IPS-11a (cell line): ENCODE measurements around the gene HTR1B.
A peak's percentile ranks its signal among the peaks of the same experiment; 100 is the strongest.

Source experiments
- H3K4me3 ChIP-seq: one replicate; pipeline ENCODE4 v1.5.1; 2013; ENCODE audit warnings: low read depth, low read length, control low read depth

The HTR1B gene

GRCh38 chr6:77463308-77463860 lies at the start of gene HTR1B:
HTR1B (minus strand) TSS chr6:77463491; CDS start chr6:77463403, 88 bp downstream.
- peak within 1 kb of the TSS; percentile 78 for H3K4me3 ChIP-seq

GRCh38 chr6:77512554-77512953 lies 49.3 kb upstream of the HTR1B start:
- no peak overlapping the region for H3K4me3 ChIP-seq

GRCh38 chr6:77511860-77512259 lies 48.6 kb upstream of the HTR1B start:
- no peak overlapping the region for H3K4me3 ChIP-seq

GRCh38 chr6:77502981-77503380 lies 39.7 kb upstream of the HTR1B start:
- H3K4me3 ChIP-seq, result no peak overlapping the region

- H3K4me3 ChIP-seq, result no peak overlapping the region
Observed at GRCh38 chr6:77492530-77492929, 29.2 kb upstream of the HTR1B start.

DNA sequence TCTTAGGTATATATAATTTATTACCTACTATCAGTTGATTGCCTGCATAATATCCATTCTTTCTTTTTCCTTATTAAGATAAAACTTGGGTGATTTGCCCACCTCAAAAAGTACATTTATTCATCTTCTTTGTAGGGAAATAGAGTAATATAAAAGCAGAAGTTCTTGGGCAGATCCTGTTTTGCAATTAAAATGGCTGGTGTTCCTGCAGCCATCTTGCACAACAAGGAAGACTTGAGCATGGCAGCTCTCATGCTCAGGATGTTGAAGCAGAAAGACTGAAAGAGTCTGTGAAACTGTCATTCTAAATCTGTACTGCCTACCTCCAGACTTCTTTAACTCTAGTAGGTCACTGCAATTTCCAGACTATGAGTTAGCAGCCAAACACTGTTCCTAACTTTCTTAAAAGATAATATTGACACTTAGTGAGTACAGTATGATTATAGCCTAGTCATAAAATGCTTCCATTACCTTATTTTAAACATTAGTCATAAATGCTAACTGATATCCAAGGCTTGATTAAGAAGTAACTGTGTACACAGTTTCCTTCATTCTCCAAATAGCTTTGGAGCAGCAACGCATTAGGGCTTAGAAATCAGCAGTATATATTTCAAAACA lies 24.6 kb upstream of the HTR1B start:
- H3K4me3 ChIP-seq, result no peak overlapping the region

- H3K4me3 ChIP-seq, result no peak overlapping the region
Observed at GRCh38 chr6:77482981-77483380, 19.7 kb upstream of the HTR1B start.

DNA sequence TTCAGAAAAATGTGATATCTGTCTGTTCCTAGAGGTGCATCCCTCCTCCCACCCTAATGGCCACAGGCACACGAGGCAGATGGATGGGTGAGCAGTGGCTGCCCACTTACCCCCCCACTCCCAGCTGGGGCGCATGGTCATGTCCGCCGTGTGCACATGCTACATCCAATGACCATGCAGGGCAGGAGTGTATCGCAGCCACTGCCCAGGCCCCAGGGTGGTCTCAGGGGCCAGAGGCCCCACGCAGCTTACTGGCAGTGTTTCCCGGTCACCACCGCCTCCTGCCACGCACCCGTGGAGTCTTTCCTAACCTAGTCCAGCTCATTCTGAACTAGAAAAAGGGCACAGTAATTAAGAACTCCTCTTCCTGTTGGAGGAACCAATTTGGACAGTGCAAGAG lies 11.7 kb upstream of the HTR1B start:
- H3K4me3 ChIP-seq, result no peak overlapping the region

- no peak overlapping the region for H3K4me3 ChIP-seq
Observed at GRCh38 chr6:77474286-77474956, 11.1 kb upstream of the HTR1B start.

- H3K4me3 ChIP-seq, result no peak overlapping the region
Observed at GRCh38 chr6:77470983-77471382, 7.7 kb upstream of the HTR1B start.

DNA sequence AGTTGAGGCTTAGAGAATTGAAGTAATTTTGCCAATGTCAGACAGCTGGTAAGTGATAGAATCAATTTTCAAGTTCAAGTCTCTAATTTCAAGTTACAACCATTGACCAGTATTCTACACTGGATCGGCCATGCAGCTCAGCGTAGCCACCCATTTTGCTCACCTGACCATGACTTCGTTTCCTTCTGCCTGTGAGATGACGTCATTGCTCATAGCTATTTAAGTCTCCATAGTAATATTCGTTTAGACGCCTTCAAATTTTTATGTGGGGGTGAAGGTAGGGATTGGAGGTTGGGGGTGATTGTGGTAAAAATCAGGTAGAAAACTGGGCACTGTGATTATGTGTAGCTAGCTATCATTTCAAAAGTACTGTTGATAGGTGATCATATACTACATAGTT lies 5.6 kb upstream of the HTR1B start:
- no peak overlapping the region for H3K4me3 ChIP-seq

GRCh38 chr6:77466451-77467437 lies 3.5 kb upstream of the HTR1B start:
- peak overlapping the region; percentile 83 for H3K4me3 ChIP-seq

GRCh38 chr6:77466055-77466450 lies 2.8 kb upstream of the HTR1B start:
- peak overlapping the region; percentile 83 for H3K4me3 ChIP-seq

- H3K4me3 ChIP-seq, result peak overlapping the region; percentile 78
Observed at GRCh38 chr6:77464495-77464867, 1.2 kb upstream of the HTR1B start.

DNA sequence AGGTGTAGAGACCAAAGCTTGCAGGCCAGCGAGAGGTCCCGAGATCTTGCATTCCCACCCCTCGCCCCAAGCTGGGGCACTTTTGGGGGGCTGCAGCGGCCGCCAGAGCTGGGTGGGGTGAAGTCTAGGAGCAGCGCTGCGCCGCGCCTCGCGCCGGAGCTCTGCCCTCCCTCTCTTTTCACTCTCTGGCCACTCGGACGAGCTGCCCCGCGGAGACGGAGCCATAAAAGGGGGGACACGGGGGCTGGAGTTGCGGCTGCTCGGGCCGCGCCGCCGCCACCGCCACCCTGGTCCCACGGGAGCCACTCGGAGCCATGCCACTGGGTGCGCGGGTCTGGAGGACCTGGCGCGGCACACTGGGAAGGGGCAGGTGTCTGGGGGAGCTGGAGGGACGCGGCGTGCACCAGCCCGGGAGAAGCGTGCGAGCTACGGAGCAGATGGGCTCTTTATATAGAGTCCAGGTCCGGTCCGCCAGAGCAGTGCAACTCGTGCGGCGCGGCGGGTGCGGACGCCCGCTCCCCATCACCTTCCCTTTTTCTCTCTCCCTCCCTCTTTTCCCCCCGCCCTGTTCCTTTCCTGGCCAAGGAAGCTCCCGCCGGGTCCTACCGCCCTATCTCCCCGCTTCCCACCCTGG lies 687 bp upstream of the HTR1B start:
- peak overlapping the region; percentile 78 for H3K4me3 ChIP-seq

- peak overlapping the region; percentile 78 for H3K4me3 ChIP-seq
Observed at GRCh38 chr6:77462359-77463307, 658 bp downstream of the HTR1B start.

DNA sequence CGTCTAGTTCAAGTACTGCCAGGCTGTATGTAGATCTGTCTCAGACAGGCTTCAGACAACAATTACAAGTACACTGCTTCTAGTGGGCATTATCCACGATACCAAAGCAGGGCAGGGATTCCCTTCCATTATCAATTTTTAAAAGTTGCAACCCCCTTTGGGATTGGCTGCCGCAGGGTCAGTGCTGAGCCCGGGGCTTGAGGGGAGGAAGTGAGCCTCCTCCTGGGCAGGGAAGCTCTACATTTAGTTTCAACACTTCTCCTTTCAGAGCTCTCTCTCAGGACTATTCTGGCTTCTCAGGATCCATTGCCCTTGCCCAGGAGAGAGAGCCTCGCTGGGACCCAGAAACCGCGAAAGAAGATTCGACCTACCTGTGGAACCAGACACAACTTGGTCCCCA lies 1.5 kb downstream of the HTR1B start:
- H3K4me3 ChIP-seq, result peak overlapping the region; percentile 78

- H3K4me3 ChIP-seq, result no peak overlapping the region
Observed at GRCh38 chr6:77458421-77458820, 4.9 kb downstream of the HTR1B start.

DNA sequence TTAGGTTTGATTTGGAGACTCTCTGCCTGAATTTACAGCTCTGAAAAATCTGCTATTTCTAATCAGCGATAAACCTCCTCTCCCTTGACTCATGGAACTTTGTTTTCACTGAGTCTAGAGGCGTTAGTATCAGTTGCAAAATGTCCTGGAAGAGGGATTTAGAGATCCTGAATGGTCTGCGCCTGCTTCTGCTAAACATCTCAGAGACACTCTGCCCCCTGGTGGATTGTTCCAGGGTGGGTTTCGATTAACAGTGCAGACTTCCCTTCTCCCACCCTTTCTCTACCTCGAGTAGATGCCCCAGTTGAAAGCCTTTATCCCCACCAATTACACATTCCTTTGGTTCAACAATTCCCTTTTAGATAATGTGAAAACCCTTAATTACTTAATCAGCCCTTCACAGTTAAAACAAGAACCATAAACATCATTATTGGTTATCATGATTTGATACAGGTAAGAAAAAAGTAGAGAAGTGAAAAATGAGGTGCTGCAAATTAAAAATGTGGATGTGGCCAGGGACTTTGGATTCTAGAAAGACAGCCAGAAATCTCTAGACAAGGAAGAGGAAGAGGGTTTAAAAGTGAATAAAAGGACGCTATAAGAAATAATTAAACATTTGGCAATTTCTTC lies 5.5 kb downstream of the HTR1B start:
- no peak overlapping the region for H3K4me3 ChIP-seq
